OCI-M2 (cell line): ENCODE data around the gene FKBP14.
A peak's percentile ranks its signal among the peaks of the same experiment; 100 is the strongest.
"Not testable (repeated sequence)": the region's sequence is repeated elsewhere in the genome, so short reads cannot be mapped to it uniquely, and the experiment has no call there.

Source experiments
- DNase-seq: peaks from one replicate; lab custom pipeline; 2025; ENCODE audit not compliant: unreplicated experiment; lab: John Stamatoyannopoulos, UW

FKBP14 gene

GRCh38 chr7:30026229-30027064, at the start of gene FKBP14:
FKBP14 (minus strand) TSS chr7:30026702; CDS start chr7:30026508, 194 bp downstream.
- peak; percentile 93 for DNase-seq

GRCh38 chr7:30074422-30075030, 48.0 kb upstream of the FKBP14 start:
- DNase-seq: no peak

- no peak for DNase-seq
Observed at GRCh38 chr7:30072735-30073134, 46.2 kb upstream of the FKBP14 start.

- no peak for DNase-seq
Observed at GRCh38 chr7:30070052-30070451, 43.5 kb upstream of the FKBP14 start.

GRCh38 chr7:30069096-30069867, 42.8 kb upstream of the FKBP14 start:
- no peak for DNase-seq

GRCh38 chr7:30068117-30068516, 41.6 kb upstream of the FKBP14 start:
- DNase-seq: no peak

GRCh38 chr7:30066687-30067086, 40.2 kb upstream of the FKBP14 start:
- DNase-seq: no peak

- DNase-seq: no peak
Observed at GRCh38 chr7:30065746-30066145, 39.2 kb upstream of the FKBP14 start.

- DNase-seq: no peak
Observed at GRCh38 chr7:30062587-30062986, 36.1 kb upstream of the FKBP14 start.

- not testable (repeated sequence) for DNase-seq
Observed at GRCh38 chr7:30061786-30062185, 35.3 kb upstream of the FKBP14 start.

- no peak for DNase-seq
Observed at GRCh38 chr7:30057741-30058140, 31.2 kb upstream of the FKBP14 start.

- DNase-seq: no peak
Observed at GRCh38 chr7:30053068-30053467, 26.6 kb upstream of the FKBP14 start.

GRCh38 chr7:30049173-30049572, 22.7 kb upstream of the FKBP14 start:
- DNase-seq: no peak

- no peak for DNase-seq
Observed at GRCh38 chr7:30048582-30048981, 22.1 kb upstream of the FKBP14 start.

GRCh38 chr7:30047124-30047523, 20.6 kb upstream of the FKBP14 start:
- no peak for DNase-seq

- DNase-seq: no peak
Observed at GRCh38 chr7:30046127-30046770, 19.7 kb upstream of the FKBP14 start.

- DNase-seq: no peak
Observed at GRCh38 chr7:30041526-30042269, 15.2 kb upstream of the FKBP14 start.

GRCh38 chr7:30040938-30041337, 14.4 kb upstream of the FKBP14 start:
- DNase-seq: no peak

- DNase-seq: no peak
Observed at GRCh38 chr7:30038196-30038980, 11.9 kb upstream of the FKBP14 start.

GRCh38 chr7:30036220-30036619, 9.7 kb upstream of the FKBP14 start:
- DNase-seq: no peak
